ENCODE results near the gene OSBPL2. TPM values are rescaled to one million over a fixed set of nuclear protein-coding genes. Genes with fewer than 3 reads are reported as not detected.

The OSBPL2 gene
- total RNA-seq, 1 donor from 2014 or later, result 39.0 TPM

DNA sequence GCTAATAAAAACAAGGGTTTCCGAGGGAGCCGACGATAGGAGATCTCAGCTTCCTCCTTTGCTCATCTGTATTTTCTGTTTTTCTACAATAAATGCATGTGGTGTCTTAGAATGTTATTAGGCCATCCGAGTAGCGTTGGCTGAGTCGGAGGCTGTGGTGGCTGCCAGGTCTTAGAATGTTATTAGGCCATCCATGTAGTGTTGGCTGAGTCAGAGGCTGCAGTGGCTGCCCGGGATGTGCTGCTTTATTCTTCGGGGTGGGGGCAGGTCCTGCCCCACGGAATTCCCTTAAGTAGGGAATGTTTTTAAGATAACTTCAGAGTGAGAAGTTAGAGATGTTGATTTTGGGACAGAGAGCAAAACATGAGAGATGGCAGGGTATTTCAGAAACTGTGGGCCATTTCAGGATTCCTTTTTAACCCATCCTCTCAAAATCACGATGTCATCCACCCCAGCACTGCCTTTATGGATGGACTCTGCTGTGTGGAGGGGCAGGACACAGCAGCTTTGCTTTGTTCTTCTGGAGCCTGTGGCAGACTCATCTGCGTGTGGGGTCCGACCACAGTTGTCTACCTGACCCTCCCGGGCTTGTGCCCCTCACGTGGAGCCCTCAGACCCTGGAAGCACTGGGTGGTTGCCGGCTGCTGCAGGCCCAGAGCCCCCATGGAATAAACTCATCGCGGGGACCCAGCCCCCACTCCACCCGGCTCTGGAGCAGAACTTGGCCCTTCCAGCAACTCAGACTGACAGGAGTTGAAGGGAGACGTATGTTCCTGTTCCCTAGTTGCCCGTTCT is 20.4 kb downstream of the OSBPL2 start:
- DNase-seq, result no peak

DNA sequence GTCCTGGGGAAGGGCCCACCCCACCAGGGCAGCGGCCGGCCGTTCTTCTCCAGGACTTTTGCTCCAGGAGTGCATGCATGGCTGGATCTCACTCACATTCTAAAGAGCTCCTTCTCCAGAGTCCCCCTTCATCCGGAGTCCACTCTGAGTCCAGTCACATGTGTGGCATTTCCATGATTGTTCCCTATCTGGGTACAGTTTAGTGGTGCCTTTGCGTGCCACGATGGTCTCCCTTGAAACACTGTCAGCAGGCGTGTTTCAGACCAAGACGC is 20.9 kb downstream of the OSBPL2 start:
- DNase-seq, result no peak

DNA sequence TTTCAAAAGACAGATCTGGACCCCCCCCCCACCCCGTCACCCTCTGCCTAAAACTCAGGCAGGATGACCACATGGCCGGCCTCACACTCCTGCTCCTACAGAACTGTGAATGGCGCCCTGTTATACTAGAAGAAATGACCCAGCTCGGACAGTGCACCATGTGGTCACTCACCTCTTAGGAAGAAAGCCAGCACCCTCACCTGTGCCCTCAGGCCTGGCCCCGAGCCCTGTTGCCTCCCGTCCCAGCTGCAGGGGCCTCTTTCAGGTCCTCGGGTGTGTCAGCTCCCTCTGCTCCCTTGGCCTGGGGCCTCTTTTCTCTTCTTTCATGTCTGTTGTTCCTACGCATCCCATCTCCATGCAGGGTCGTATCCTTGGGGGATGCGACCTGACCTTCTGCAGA is 23.7 kb downstream of the OSBPL2 start:
- DNase-seq, result no peak

DNA sequence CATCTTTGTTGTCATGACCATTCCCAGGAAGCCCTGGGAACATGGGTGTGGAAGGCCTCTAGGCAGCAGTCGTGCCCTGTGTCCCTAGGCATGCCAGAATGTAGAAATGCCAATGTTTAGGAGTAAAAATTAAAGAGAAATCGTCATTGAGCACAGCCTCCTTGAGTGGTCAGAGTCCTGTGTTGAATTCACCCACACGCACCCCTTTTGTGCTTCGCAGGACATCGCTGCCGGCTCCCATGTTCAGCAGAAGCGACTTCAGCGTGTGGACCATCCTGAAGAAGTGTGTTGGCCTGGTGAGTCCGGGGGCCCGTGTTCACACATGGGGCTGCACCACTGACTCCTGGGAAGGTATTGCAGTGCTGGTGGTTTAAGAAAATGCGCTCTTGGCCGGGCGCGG is 25.1 kb downstream of the OSBPL2 start:
- no peak for DNase-seq

DNA sequence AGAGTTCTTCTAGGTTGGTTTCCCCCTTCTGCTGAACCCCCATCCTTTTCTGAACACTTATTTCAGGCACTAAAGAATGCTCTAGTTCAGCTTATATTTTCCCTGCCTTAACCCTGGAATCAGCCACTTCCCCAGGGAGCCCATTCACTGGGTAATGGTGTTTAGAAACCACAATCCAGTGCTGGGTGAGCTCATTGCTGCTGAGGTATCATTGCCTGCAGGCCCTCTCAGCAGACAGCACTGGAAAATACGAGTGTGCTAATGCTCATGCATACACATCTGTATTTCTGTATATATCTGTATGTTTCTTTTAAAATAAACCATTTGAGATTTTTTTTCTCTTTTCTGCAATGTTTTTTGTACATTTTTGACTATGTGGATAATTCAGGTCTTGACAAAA is 27.0 kb downstream of the OSBPL2 start:
- no peak for DNase-seq

DNA sequence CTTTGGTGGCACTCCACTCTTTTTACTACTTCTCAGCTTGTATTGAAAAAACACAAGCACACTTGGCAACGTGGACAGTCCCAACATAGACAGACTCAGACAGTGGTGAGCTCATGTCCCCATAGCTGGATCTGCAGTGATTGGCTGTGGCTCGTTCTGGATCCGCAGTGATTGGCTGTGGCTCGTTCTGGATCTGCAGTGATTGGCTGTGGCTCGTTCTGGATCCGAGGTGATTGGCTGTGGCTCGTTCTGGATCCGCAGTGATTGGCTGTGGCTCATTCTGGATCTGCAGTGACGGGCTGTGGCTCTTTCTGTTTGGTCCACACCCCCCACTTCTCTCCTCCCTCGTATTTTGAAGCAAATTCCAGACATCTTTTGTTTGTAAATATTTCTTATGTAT is 28.0 kb downstream of the OSBPL2 start:
- DNase-seq, result no peak

DNA sequence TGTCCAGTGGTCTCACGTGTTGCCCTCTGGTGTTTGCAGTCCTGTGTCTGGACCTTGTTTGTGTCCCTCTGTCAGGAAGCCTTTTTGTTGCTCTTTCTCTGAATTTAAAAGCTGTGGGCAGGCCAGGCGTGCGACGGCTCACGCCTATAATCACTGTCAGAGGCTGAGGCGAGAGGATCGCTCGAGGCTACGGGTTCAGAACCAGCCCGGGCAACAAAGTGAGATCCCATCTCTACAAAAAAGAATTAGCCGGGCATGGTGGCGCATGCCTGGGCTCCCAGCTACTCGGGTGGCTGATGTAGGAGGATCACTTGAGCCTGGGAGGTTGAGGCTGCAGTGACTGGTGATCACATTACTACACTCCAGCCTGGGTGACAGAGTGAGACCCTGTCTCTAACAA is 28.5 kb downstream of the OSBPL2 start:
- no peak for DNase-seq

DNA sequence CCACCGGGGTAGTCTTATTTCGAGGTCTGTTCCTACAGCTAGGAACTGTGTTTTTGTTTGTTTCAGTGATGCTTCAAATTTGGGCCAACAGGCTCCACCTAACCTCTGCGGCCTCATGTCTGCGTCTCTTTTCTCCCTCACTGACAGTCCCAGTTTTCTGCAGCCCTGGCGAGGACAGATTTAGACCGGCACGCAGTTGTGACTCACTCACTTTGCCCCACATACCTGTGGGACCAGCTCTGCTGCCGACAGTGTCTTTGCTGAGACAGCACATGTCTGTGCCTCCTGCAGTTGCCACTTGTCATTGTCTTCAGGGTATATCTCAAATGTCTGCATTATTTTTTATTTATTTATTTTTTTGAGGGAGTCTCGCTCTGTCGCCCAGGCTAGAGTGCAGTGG is 29.2 kb downstream of the OSBPL2 start:
- no peak for DNase-seq

DNA sequence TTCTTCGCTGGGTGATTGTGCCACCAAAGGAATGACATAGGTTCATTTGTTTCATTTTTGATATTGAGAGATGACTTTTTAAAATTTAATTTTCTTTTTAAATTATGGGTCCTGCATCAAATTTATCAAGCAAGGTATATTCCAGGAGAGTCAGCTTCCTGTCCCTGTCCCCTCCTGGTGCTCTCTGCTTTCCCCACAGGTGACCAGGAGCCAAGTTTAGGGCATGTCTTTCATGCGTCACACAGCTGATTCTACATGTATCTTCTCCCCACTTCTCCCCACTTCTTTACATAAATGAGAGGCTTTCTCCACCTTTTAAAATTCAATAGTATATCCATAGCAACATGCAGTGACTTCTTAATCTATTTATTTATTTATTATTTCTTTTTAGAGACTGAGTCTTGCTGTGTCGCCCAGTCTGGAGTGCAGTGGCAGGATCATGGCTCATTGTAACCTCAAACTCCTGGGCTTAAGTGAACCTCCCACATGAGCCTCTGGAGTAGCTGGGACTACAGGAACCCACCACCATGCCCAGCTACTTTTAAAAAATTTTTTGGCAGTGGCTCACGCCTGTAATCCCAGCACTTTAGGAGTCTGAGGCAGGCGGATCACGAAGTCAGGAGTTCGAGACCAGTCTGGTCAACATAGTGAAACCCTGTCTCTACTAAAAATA is 30.0 kb downstream of the OSBPL2 start:
- DNase-seq, result no peak

DNA sequence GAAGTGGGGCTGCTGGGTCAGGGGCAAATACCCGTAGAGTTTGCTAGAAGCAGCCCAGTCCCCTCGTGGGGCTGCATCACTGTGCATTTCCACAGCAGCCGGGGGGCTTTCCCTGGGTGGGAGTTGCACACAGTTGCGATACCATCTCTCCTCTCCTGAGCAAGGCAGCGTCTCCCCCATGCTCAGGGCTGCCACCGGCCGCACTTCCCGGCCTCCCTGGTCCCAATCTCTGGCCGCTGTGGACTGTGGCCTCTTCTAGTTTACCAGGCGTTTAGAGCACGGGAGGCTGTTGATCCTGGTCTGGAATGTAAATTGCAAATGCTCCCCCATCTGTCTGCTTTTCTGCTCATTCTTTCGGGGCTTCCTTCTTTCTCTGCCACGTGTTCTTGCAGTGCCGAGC is 31.1 kb downstream of the OSBPL2 start:
- DNase-seq, result no peak

DNA sequence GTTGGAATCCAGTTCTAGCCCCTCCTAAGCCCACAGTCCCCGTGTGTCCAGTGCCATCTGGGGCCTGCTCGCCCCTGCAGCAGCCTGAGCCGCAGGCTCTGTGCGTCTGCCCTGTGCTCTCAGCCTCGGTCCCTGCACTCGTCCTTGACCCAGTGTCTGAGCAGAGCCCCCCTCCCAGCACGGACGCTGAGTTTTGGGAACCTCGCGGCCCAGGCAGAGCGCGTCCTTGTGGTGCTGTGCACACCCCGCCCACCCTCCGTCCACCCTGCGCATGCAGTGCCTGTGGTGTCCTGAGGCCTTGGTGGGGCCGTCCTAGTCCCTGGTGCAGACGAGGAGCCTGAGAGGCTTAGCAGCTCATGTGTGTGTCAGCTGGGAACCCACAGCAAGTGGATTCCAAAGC is 31.6 kb downstream of the OSBPL2 start:
- DNase-seq, result no peak

DNA sequence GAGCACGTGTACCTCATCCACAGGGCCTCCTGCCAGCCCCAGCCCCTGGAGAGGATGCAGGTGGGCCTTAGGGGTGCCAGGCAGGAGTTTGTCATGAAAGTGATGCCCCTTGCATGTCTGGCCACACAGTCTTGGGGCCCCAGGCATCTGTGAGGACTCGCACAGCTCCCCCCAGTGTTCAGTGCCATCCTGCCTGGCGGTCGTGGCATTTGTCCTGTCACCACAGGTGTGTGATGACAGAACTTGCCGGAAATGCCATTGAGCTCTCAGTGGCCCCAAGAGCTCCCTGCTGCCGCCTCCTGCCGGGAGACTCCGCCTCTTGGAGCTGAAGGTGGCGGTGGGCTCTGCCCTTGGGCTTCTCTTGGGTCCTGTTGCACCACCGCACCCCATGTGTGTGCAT is 33.9 kb downstream of the OSBPL2 start:
- DNase-seq, result no peak

DNA sequence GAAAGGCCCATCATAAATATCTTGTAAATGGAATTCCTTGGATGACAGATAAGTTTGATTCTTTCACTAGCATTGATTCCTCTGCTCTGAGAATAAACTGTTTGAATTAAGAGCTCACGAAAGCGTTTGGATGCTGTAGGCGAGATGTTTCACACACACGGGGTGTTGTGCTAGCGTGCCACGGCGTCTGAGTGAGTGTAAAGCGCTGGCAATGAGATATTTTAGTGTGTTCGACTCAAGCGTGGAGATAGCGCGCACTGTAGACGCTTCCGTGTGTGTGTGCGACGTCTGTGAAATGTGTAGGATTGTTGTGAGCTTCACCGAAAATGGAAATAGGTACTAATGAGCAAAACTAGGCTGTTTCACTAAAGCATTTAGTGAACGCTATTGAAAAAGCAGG is 35.1 kb downstream of the OSBPL2 start:
- no peak for DNase-seq

DNA sequence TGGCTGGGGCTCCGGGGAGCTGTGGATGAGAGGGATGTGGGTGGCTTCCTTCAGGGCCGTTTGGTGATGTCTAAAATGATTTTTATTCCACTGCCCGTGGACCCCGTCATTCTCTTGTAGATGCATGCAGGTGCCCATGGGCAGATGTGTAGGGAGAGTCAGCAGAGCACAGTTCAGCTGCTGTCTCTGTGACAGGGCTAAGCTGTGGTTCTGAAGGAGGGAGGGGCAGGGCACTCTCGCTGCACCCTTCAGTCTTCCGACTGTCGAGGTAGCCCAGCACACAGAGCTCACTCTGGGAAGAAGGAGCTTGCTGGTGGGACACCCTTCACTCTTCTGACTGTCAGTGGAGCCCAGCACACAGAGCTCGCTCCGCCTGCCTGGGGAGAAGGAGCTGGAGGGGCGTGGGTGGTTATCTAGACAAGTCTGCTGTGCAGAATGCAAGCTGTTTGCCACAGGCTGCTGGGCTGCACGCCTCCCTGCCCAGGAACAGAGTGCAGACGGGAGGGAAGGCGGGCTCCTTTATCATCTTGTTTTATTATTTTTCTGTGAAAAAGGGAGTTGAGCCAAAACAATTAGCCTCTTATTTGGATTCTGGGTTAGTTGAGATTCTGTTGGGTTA is 36.1 kb downstream of the OSBPL2 start:
- no peak for DNase-seq

DNA sequence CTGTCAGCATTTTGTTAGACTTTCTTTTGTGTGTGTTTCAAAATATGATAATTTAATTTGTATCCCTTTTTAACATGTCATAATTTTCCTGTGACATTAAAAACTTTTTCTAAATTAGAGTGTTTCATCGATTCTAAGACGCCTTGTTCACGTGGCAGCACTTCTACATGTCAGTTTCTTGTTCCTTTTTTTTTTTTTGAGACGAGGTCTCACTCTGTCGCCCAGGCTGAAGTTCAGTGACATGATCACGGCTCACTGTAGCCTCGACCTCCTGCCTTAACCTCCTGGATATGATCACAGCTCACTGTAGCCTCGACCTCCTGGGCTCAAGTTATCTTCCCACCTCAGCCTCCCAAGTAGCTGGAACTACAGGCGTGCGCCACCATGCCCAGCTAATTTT is 36.9 kb downstream of the OSBPL2 start:
- no peak for DNase-seq

DNA sequence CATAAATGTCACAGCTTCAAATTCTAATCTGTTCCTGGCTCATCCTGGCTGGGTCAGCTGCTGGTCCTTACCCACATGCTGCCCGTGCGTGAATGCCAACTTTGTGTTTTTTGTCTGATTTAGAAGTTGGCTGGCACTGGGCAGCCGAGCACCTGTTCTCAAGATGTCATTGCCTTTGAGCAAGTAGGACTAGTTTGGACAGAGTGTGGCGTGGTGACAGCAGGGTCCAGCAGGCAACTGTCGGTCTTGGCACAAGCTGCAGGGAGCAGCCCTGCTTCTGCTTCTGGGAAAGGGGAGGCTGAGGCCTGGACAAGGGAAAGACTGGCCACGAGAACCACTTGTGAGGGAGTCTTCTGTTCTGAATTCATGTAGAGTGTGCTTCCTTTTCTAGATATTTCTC is 38.1 kb downstream of the OSBPL2 start:
- DNase-seq, result no peak

DNA sequence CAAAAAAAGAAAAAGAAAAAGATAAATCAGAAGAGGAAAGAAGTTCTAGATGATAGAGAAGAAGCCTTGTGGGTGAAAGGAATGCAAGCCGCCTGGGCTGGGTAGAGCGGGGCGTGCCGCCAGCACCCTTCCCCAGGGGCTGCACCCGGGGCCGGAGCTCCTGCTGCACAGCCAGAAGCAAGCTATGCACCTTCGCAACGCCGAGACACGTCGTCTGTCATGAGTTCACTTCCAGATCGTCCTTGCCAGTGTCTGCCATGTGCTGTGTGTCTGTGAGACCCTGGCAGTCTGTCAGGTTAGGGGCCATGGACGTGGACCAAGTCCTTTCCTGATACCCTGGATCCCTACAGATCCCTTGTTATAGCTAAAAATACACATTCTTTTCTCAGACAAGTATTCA is 38.9 kb downstream of the OSBPL2 start:
- DNase-seq, result no peak

DNA sequence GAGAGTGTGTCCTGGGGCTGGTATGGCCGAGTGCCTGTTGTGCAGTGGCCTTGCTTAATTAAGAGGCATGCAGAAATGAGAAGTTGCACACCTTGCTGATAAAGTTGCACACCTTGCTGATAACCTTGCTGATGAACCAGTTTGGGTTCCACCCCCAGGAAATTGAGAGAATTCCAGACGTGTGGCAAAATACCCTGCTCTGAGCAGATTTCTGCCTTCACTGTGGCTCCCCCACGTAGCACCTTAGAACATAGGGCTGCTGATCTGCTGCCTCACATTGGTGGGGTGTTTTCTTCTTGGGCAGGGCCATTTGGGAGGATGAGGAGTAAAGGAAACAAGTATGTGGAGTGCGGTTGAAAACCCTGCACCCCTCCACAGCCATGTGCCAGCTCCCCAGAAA is 42.0 kb downstream of the OSBPL2 start:
- DNase-seq, result no peak

DNA sequence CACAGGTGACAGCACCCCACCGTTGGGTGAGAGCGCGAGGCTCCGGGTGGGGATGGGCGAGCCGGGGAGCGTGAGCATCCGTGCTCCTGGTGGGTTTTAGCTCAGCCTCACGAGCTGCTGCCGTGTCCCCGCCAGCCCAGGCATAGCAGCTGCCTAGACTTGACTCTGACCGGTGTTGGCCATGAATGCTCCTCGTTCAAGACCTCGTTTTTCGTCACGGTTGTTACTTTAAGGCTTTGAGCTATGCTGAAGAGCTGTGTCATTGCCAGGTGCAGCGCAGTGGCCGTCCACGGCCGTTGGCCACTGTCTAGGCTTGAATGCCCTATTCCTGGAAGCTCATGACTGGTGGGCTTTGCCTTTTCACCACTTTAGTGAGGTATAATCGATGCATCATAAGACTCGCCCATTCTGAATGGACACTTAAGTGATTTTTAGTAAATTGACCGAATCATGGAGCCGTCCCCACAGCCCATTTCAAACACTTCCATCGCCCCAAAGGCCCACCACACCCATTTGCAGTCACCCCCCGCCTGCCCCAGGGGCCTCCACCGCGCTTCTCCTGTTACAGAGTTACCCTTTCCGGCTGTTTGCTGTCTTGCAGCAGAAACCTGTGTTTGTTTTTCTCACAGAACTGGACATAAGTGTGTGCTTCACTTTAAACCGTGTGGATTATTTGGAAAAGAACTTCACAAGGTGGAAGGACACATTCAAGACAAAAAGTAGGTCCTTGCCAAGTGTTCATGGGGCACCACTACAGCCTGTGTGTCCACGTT is 43.0 kb downstream of the OSBPL2 start:
- DNase-seq, result no peak

DNA sequence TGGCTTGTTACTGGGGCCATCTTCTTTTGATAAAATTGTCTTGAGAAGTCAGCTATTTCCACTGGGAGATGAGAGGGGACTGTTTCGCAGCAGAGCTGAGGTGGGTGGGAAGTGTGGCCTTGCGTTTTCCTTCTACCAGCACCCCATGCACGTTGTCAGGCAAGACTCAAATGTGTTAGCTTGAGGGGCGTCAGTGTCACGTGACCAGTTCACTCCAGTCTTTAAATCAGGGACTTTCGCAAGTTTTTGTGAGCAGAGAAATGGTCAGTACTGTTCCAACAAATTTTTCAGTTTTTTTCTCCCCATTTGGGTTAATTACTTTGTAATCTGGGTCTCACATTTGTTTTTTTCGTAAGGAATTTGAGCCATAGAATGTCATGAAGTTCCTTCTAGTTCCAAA is 43.8 kb downstream of the OSBPL2 start:
- no peak for DNase-seq

DNA sequence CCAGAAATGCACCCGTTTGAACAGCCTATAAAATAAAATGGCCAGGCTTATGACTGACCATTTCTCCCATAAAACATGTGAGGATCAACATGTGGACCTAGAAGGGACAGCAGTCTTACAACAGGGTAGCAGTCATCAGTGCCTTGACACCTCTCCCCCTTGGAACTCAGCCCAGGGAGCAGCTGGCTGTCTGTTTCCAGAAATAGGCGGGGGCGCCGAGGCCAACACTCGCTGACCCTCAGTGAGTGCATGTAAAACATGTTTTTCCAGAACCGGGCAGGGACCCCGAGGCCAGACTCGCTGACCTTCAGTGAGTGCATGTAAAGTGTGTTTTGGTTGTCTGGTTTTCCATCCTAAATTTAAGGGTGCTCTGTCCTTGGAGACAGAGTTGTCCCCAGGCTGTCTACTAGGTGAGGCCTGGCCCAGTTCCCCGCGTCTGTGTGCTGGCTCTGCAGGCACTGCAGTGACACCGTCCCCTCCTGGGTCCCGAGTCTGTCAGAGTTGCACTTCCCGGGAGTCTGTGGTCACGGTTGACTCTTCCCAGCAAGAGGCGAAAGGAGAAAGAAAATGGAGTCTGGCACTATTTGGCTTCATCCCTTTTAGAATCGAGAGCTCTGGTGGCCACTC is 44.7 kb downstream of the OSBPL2 start:
- DNase-seq, result no peak

DNA sequence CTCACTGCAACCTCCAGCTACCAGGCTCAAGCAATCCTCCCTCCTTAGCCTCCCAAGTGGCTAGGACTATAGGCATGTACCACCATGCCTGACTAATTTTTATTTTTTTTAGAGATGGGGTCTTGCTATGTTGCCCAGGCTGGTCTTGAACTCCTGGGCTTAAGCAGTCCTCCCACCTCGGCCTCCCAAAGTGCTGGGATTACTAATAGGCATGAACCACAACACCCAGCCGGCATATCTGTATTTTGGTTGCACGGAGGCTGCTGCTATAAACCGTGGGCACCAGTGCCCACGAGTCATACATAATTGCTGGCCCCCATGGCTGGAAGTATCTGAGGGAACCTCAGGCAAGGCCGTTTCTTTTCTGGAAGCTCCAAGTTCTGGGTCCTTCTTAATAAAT is 46.1 kb downstream of the OSBPL2 start:
- DNase-seq, result no peak

DNA sequence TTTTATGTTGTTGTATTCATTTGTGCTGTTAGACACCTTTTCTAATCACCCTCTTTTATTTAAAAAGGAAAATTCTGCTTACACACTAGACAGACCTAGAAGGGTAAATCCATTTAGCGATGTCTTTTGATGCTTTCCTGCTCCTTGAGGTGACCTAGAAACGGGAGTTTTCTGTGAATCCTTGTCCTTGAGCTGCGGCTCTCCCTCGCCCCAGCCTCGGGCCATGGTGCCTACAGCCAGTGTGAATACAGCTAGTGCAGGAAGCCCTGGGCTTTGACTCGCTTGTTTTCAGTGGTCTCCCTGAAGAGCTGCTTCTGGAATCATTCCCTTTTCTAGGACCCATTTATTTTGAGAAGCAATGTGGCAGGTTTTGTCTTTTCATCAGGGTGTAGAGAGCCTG is 46.8 kb downstream of the OSBPL2 start:
- DNase-seq, result no peak

Data from skin of body (tissue), 2 donors.